ENCODE results near the gene IL12RB1. TPM values are rescaled to one million over a fixed set of nuclear protein-coding genes. Genes with fewer than 3 reads are reported as not detected.

IL12RB1 gene
- total and polyA plus RNA-seq, 10 of the 15 experiments (the other 5 are each of a cell fraction or from before 2014, with no cell fraction given) = 2.8 to 29.9 (median 17.6) TPM

DNA sequence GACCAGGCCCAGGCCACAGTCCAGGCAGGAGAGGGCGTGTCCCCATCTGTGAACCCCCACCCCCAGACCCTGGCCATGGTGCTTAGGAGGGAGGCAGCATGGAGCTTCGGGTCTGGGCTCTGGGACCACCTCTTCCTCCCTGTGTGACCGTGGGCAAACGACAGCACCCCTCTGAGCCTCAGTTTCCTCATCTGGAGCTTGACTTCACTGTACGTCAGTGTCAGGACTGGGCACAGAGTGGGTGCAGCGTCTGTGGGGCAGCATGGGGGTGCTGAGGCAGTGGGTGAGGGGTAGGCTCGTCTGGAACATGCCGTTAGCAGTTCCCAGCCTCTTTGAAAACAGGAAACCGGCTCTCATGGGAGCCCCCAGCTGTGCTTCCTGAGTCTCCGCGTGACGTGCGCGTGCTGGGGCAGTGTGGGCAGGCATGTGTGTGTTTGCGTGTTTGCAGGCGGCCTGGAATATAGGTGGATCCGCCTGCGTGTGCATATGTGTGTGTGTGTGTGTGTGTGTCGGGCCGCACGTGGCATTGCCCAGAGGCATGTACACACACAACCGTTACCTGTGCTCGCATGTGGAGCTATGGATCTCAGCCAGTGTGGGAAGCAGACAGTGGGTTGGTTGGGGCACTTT, 63.0 kb downstream of the IL12RB1 start (continued):
- TF ChIP-seq ZNF384 (IDR thresholded peaks at IDR 0.05; ENCODE audit: borderline replicate concordance, low read depth, low read length) = no peak
- TF ChIP-seq PML (IDR thresholded peaks at IDR 0.05; ENCODE audit: low read length) = no peak
- TF ChIP-seq RUNX3 (IDR thresholded peaks at IDR 0.05; ENCODE audit: low read length) = 0 out of 2 replicates have a peak, but pooled peaks have one; percentile 16
- peak; percentile 51; the same call in 1 of the 2 replicates for TF ChIP-seq CREM (IDR thresholded peaks at IDR 0.05; ENCODE audit: low read depth)
- peak; percentile 65 for TF ChIP-seq MYC (IDR thresholded peaks at IDR 0.05; ENCODE audit: insufficient read depth, insufficient read length, insufficient replicate concordance, low read length, severe bottlenecking)
- TF ChIP-seq SP1 (IDR thresholded peaks at IDR 0.05; ENCODE audit: low read depth, low read length) = no peak
- TF ChIP-seq RBBP5 (conservative IDR thresholded peaks at IDR 0.05) = no peak
- no peak for TF ChIP-seq TAF1 (IDR thresholded peaks at IDR 0.05; ENCODE audit: borderline replicate concordance, low read depth, low read length)
- TF ChIP-seq, protein P1, sequence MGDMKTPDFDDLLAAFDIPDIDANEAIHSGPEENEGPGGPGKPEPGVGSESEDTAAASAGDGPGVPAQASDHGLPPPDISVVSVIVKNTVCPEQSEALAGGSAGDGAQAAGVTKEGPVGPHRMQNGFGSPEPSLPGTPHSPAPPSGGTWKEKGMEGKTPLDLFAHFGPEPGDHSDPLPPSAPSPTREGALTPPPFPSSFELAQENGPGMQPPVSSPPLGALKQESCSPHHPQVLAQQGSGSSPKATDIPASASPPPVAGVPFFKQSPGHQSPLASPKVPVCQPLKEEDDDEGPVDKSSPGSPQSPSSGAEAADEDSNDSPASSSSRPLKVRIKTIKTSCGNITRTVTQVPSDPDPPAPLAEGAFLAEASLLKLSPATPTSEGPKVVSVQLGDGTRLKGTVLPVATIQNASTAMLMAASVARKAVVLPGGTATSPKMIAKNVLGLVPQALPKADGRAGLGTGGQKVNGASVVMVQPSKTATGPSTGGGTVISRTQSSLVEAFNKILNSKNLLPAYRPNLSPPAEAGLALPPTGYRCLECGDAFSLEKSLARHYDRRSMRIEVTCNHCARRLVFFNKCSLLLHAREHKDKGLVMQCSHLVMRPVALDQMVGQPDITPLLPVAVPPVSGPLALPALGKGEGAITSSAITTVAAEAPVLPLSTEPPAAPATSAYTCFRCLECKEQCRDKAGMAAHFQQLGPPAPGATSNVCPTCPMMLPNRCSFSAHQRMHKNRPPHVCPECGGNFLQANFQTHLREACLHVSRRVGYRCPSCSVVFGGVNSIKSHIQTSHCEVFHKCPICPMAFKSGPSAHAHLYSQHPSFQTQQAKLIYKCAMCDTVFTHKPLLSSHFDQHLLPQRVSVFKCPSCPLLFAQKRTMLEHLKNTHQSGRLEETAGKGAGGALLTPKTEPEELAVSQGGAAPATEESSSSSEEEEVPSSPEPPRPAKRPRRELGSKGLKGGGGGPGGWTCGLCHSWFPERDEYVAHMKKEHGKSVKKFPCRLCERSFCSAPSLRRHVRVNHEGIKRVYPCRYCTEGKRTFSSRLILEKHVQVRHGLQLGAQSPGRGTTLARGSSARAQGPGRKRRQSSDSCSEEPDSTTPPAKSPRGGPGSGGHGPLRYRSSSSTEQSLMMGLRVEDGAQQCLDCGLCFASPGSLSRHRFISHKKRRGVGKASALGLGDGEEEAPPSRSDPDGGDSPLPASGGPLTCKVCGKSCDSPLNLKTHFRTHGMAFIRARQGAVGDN (IDR thresholded peaks at IDR 0.05) = peak; percentile 95
- TF ChIP-seq KDM1A (IDR thresholded peaks at IDR 0.05; ENCODE audit: borderline replicate concordance) = no peak
- TF ChIP-seq KLF5 (IDR thresholded peaks at IDR 0.05; ENCODE audit: partially characterized antibody) = no peak
- TF ChIP-seq BACH1 (IDR thresholded peaks at IDR 0.05; ENCODE audit: borderline replicate concordance) = peak; percentile 44; the same call in 1 of the 2 replicates
- no peak; the same call in 1 of the 2 replicates for TF ChIP-seq MTA3 (IDR thresholded peaks at IDR 0.05; ENCODE audit: borderline replicate concordance, low read length)
- TF ChIP-seq BCL11A (IDR thresholded peaks at IDR 0.05; ENCODE audit: low read depth, low read length) = no peak
- TF ChIP-seq, protein P2, sequence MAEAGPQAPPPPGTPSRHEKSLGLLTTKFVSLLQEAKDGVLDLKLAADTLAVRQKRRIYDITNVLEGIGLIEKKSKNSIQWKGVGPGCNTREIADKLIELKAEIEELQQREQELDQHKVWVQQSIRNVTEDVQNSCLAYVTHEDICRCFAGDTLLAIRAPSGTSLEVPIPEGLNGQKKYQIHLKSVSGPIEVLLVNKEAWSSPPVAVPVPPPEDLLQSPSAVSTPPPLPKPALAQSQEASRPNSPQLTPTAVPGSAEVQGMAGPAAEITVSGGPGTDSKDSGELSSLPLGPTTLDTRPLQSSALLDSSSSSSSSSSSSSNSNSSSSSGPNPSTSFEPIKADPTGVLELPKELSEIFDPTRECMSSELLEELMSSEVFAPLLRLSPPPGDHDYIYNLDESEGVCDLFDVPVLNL (IDR thresholded peaks at IDR 0.05; ENCODE audit: low read depth, low read length) = no peak
- TF ChIP-seq, protein P3, sequence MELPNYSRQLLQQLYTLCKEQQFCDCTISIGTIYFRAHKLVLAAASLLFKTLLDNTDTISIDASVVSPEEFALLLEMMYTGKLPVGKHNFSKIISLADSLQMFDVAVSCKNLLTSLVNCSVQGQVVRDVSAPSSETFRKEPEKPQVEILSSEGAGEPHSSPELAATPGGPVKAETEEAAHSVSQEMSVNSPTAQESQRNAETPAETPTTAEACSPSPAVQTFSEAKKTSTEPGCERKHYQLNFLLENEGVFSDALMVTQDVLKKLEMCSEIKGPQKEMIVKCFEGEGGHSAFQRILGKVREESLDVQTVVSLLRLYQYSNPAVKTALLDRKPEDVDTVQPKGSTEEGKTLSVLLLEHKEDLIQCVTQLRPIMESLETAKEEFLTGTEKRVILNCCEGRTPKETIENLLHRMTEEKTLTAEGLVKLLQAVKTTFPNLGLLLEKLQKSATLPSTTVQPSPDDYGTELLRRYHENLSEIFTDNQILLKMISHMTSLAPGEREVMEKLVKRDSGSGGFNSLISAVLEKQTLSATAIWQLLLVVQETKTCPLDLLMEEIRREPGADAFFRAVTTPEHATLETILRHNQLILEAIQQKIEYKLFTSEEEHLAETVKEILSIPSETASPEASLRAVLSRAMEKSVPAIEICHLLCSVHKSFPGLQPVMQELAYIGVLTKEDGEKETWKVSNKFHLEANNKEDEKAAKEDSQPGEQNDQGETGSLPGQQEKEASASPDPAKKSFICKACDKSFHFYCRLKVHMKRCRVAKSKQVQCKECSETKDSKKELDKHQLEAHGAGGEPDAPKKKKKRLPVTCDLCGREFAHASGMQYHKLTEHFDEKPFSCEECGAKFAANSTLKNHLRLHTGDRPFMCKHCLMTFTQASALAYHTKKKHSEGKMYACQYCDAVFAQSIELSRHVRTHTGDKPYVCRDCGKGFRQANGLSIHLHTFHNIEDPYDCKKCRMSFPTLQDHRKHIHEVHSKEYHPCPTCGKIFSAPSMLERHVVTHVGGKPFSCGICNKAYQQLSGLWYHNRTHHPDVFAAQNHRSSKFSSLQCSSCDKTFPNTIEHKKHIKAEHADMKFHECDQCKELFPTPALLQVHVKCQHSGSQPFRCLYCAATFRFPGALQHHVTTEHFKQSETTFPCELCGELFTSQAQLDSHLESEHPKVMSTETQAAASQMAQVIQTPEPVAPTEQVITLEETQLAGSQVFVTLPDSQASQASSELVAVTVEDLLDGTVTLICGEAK (IDR thresholded peaks at IDR 0.05; ENCODE audit: borderline replicate concordance) = peak; percentile 44; the same call in 1 of the 2 replicates
- no peak for TF ChIP-seq PAX8 (IDR thresholded peaks at IDR 0.05)
- TF ChIP-seq, protein P4, sequence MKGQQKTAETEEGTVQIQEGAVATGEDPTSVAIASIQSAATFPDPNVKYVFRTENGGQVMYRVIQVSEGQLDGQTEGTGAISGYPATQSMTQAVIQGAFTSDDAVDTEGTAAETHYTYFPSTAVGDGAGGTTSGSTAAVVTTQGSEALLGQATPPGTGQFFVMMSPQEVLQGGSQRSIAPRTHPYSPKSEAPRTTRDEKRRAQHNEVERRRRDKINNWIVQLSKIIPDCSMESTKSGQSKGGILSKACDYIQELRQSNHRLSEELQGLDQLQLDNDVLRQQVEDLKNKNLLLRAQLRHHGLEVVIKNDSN (IDR thresholded peaks at IDR 0.05; ENCODE audit: borderline replicate concordance, extremely low read length, insufficient read depth, low read depth, low read length) = peak; percentile 31
- TF ChIP-seq NFYA (IDR thresholded peaks at IDR 0.05; ENCODE audit: borderline replicate concordance, low read depth, low read length) = no peak
- no peak for TF ChIP-seq NFXL1 (IDR thresholded peaks at IDR 0.05; ENCODE audit: borderline replicate concordance)

Measured in GM12878 (cell line).